ENCODE measurements around the gene CCL20. TPM values are rescaled to one million over a fixed set of nuclear protein-coding genes. Genes with fewer than 3 reads are reported as not detected.

CCL20 gene
- total and polyA plus RNA-seq, 2 of the 13 experiments (the other 11 are each of a cell fraction or from before 2014, with no cell fraction given): 223 to 903 TPM

DNA sequence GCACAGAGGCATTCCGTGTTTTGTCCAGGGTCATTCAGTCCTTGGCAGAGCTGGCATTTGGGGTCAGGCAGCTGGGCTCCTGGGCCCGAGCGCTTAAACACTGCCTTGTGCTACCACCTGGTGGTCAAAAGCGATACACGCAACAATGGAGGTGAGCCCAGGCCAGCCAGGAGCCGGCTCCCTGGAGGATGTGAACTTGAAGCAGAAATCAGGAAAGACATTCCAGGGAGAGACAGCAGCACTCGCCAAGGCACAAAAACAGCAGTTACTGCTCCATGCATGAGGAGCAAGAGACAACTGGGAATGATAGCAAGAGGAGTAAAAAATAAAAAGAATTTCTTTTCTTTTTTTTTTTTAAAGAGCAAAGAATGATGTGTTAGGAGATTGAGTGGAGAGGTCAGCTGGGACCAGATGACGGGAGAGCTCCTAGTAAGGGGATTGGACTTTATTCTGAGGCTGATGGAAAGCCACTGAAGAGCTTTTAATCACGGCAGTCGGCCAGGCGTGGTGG lies 47.2 kb upstream of the CCL20 start (continued):
- TF ChIP-seq XRCC5 (optimal IDR thresholded peaks at IDR 0.05; ENCODE audit: low read length) (peak; percentile 92), RORA (CRISPR knock-in tag; IDR thresholded peaks at IDR 0.05) (no peak), TEAD2 (CRISPR knock-in tag; IDR thresholded peaks at IDR 0.05) (0 out of 2 replicates have a peak, but pooled peaks have one; percentile 59), ZNF7 (CRISPR knock-in tag; IDR thresholded peaks at IDR 0.05) (no peak), PRMT3 (CRISPR knock-in tag; IDR thresholded peaks at IDR 0.05; ENCODE audit: borderline replicate concordance, low read depth) (no peak), PHB2 (IDR thresholded peaks at IDR 0.05; ENCODE audit: partially characterized antibody) (no peak), ZBTB14 (CRISPR knock-in tag; IDR thresholded peaks at IDR 0.05) (no peak), TEAD3 (CRISPR knock-in tag; optimal IDR thresholded peaks at IDR 0.05; ENCODE audit: borderline replicate concordance) (peak; percentile 90), ZBTB46 (CRISPR knock-in tag; IDR thresholded peaks at IDR 0.05; ENCODE audit: borderline replicate concordance) (no peak), ELF1 (CRISPR knock-in tag; IDR thresholded peaks at IDR 0.05) (no peak), SOX13 (IDR thresholded peaks at IDR 0.05) (no peak), SOX13 (CRISPR knock-in tag; conservative IDR thresholded peaks at IDR 0.05 in 1 of 2, IDR thresholded peaks at IDR 0.05 in 1 of 2) (peak in 1 of 2 experiments; percentile 35; a peak in 1 of 4 replicates), ZBTB38 (CRISPR knock-in tag; IDR thresholded peaks at IDR 0.05) (peak; percentile 69; the same call in 1 of the 2 replicates), TRIM24 (CRISPR knock-in tag; IDR thresholded peaks at IDR 0.05) (no peak), ZNF670 (CRISPR knock-in tag; IDR thresholded peaks at IDR 0.05; ENCODE audit: borderline replicate concordance) (peak; percentile 75), MAX (IDR thresholded peaks at IDR 0.05) (no peak), ZBTB21 (CRISPR knock-in tag; IDR thresholded peaks at IDR 0.05) (peak; percentile 47; the same call in 1 of the 2 replicates), ZNF460 (CRISPR knock-in tag; IDR thresholded peaks at IDR 0.05; ENCODE audit: borderline replicate concordance) (no peak)
- TF ChIP-seq, protein P1, sequence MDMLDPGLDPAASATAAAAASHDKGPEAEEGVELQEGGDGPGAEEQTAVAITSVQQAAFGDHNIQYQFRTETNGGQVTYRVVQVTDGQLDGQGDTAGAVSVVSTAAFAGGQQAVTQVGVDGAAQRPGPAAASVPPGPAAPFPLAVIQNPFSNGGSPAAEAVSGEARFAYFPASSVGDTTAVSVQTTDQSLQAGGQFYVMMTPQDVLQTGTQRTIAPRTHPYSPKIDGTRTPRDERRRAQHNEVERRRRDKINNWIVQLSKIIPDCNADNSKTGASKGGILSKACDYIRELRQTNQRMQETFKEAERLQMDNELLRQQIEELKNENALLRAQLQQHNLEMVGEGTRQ (IDR thresholded peaks at IDR 0.05; ENCODE audit: low read depth, low read length): no peak
- TF ChIP-seq, protein P1 (CRISPR knock-in tag; IDR thresholded peaks at IDR 0.05; ENCODE audit: borderline replicate concordance): no peak
- TF ChIP-seq, protein P2, sequence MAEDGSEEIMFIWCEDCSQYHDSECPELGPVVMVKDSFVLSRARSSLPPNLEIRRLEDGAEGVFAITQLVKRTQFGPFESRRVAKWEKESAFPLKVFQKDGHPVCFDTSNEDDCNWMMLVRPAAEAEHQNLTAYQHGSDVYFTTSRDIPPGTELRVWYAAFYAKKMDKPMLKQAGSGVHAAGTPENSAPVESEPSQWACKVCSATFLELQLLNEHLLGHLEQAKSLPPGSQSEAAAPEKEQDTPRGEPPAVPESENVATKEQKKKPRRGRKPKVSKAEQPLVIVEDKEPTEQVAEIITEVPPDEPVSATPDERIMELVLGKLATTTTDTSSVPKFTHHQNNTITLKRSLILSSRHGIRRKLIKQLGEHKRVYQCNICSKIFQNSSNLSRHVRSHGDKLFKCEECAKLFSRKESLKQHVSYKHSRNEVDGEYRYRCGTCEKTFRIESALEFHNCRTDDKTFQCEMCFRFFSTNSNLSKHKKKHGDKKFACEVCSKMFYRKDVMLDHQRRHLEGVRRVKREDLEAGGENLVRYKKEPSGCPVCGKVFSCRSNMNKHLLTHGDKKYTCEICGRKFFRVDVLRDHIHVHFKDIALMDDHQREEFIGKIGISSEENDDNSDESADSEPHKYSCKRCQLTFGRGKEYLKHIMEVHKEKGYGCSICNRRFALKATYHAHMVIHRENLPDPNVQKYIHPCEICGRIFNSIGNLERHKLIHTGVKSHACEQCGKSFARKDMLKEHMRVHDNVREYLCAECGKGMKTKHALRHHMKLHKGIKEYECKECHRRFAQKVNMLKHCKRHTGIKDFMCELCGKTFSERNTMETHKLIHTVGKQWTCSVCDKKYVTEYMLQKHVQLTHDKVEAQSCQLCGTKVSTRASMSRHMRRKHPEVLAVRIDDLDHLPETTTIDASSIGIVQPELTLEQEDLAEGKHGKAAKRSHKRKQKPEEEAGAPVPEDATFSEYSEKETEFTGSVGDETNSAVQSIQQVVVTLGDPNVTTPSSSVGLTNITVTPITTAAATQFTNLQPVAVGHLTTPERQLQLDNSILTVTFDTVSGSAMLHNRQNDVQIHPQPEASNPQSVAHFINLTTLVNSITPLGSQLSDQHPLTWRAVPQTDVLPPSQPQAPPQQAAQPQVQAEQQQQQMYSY (CRISPR knock-in tag; IDR thresholded peaks at IDR 0.05): no peak
